Adrenal gland (tissue), 5 donors: ENCODE data around the gene SLC25A22.

Experiments
- CTCF ChIP-seq, 6 experiments: fragments of 450-650 bp in 4 of 6; fragments of 200-600 bp in 2 of 6; sonication (generic) in 1 of 6; IDR thresholded peaks; 1 replicate in 5 of 6; 2 replicates in 1 of 6; pipeline versions ENCODE4 v1.5.1 to v1.8.0; 2016 to 2021; ENCODE audit warnings: antibody characterized with exemption in 6 of 6, mild to moderate bottlenecking in 2 of 6, moderate library complexity in 1 of 6
- POLR2A ChIP-seq, 2 donors: fragments of 450-650 bp; IDR thresholded peaks; one replicate each; pipeline ENCODE4 v1.6.1; 2017; ENCODE audit warnings: antibody characterized with exemption in 2 of 2, mild to moderate bottlenecking in 2 of 2, moderate library complexity in 1 of 2
- donor health status: DM: no; HTN: no; CAD: no.

- no peak for TF ChIP-seq CTCF (IDR thresholded peaks at IDR 0.05)
- TF ChIP-seq POLR2A (IDR thresholded peaks at IDR 0.05), result no peak
These were observed 33.6 kb downstream of the SLC25A22 start for GRCh38 chr11:764322-765024.
